A549 (cell line): ENCODE measurements around the gene LIN7B. TPM values are rescaled to one million over a fixed set of nuclear protein-coding genes. Genes with fewer than 3 reads are reported as not detected.

ENCODE experiments used
- ATAC-seq, 2 experiments: fragments of 200-7000 bp in 1 of 2; fragments of >200 bp in 1 of 2; cut with Nextera tagmentation in 1 of 2; cut with Tn5 transposase in 1 of 2; 3 replicates each; pipeline versions ENCODE4 v1.8.0 to v1.9.1; 2018 to 2020; ENCODE audit warnings: mild to moderate bottlenecking in 1 of 2, moderate library complexity in 1 of 2
- CTCF ChIA-PET: fragments of 300-600 bp; sonication (Branson Sonifier 250); formaldehyde crosslinking; extraction: SDS; loops from one replicate; lab custom pipeline; 2021; ENCODE audit warnings: antibody characterized with exemption, inconsistent platforms; lab: Yijun Ruan, JAX
- POLR2A ChIA-PET: fragments of 350-600 bp; formaldehyde crosslinking; extraction: SDS; loops from one replicate; lab custom pipeline; 2021; ENCODE audit warnings: antibody characterized with exemption, inconsistent platforms; lab: Yijun Ruan, JAX
- DNase-seq, 2 experiments: peaks; one replicate each; pipeline versions ENCODE4 v3.0.0 to v3.0.0-alpha.2; 2011 to 2016; ENCODE audit warnings: low read depth in 1 of 2, low spot score in 1 of 2
- FAIRE-seq: peaks from 2 replicates; lab custom pipeline; 2011; peaks lifted over from hg19 to GRCh38; lab: Jason Lieb, UNC
- H3K27ac ChIP-seq, 2 experiments: fragments of >200 bp; sonication (Bioruptor Twin); formaldehyde crosslinking; 3 replicates each; pipeline ENCODE4 v1.5.1; 2016 to 2017
- H3K4me1 ChIP-seq: fragments of >200 bp; sonication (Bioruptor Twin); formaldehyde crosslinking; 3 replicates; pipeline ENCODE4 v1.6.1; 2016
- H3K4me2 ChIP-seq: fragments of >200 bp; sonication (Bioruptor Twin); formaldehyde crosslinking; 3 replicates; pipeline ENCODE4 v1.6.1; 2016
- H3K4me3 ChIP-seq: fragments of >200 bp; sonication (Bioruptor Twin); formaldehyde crosslinking; 3 replicates; pipeline ENCODE4 v1.5.1; 2016
- H3K9me3 ChIP-seq: fragments of >200 bp; sonication (Bioruptor Twin); formaldehyde crosslinking; 3 replicates; pipeline ENCODE4 v1.6.1; 2016
- CEBPB ChIP-seq, 2 experiments: fragments of >200 bp in 1 of 2; sonication (Bioruptor Twin) in 1 of 2; formaldehyde crosslinking in 1 of 2; IDR thresholded peaks; 2 replicates each; pipeline ENCODE4 v1.6.1; 2012 to 2016
- EHMT2 ChIP-seq: fragments of 200-600 bp; sonication (generic); IDR thresholded peaks from 2 replicates; pipeline ENCODE4 v1.6.1; 2016; ENCODE audit warnings: antibody characterized with exemption, low read depth, mild to moderate bottlenecking, moderate library complexity
- ESRRA ChIP-seq: fragments of 150-350 bp; IDR thresholded peaks from 2 replicates; pipeline ENCODE4 v1.6.1; 2014; ENCODE audit warnings: mild to moderate bottlenecking, low read length, borderline replicate concordance
- FOXS1 ChIP-seq: fragments of 250-450 bp; sonication (Bioruptor Pico); IDR thresholded peaks from 2 replicates; pipeline ENCODE4 v1.5.0; 2020; ENCODE audit warnings: mild to moderate bottlenecking, moderate library complexity
- HOXB13 ChIP-seq: fragments of 250-450 bp; sonication (Bioruptor Pico); IDR thresholded peaks from 2 replicates; pipeline ENCODE4 v1.5.0; 2020; ENCODE audit warnings: low read depth, mild to moderate bottlenecking, moderate library complexity
- HOXB5 ChIP-seq: fragments of 250-450 bp; sonication (Bioruptor Pico); IDR thresholded peaks from 2 replicates; pipeline ENCODE4 v1.5.0; 2020; ENCODE audit warnings: mild to moderate bottlenecking, moderate library complexity
- JUN ChIP-seq, 2 experiments: fragments of >200 bp; sonication (Bioruptor Twin); formaldehyde crosslinking; IDR thresholded peaks; 2 replicates in 1 of 2; 3 replicates in 1 of 2; pipeline ENCODE4 v1.6.1; 2016 to 2017
- JUNB ChIP-seq: fragments of >200 bp; sonication (Bioruptor Twin); formaldehyde crosslinking; IDR thresholded peaks from 2 replicates; pipeline ENCODE4 v1.6.1; 2016
- MAFK ChIP-seq: fragments of 450-650 bp; IDR thresholded peaks from 2 replicates; pipeline ENCODE4 v1.6.1; 2014; ENCODE audit not compliant: partially characterized antibody
- MYC ChIP-seq: IDR thresholded peaks from 2 replicates; pipeline ENCODE4 v1.6.1; 2012; ENCODE audit warnings: mild to moderate bottlenecking, inconsistent platforms, low read length, improper control_type of control experiment, borderline replicate concordance
- NPAS2 ChIP-seq: fragments of 250-450 bp; sonication (Bioruptor Pico); IDR thresholded peaks from 2 replicates; pipeline ENCODE4 v1.8.0; 2022; ENCODE audit warnings: mild to moderate bottlenecking, moderate library complexity, borderline replicate concordance
- PHF8 ChIP-seq: fragments of 200-600 bp; sonication (generic); IDR thresholded peaks from 2 replicates; pipeline ENCODE4 v1.6.1; 2016; ENCODE audit warnings: low read depth, mild to moderate bottlenecking, antibody characterized with exemption, moderate library complexity, borderline replicate concordance
- POLR2A ChIP-seq: IDR thresholded peaks from 2 replicates; pipeline ENCODE4 v1.6.1; 2012; ENCODE audit warnings: mild to moderate bottlenecking, low read length
- POLR2AphosphoS2 ChIP-seq: conservative IDR thresholded peaks from 2 replicates; pipeline ENCODE4 v1.6.1; 2012; ENCODE audit warnings: low read length, improper control_type of control experiment, inconsistent platforms
- RCOR1 ChIP-seq: fragments of 150-350 bp; IDR thresholded peaks from 2 replicates; pipeline ENCODE4 v1.6.1; 2014; ENCODE audit warnings: antibody characterized with exemption, low read length, low read depth
- RFX5 ChIP-seq: fragments of 450-650 bp; IDR thresholded peaks from 2 replicates; pipeline ENCODE4 v1.7.1; 2014; ENCODE audit warnings: antibody characterized with exemption, mild to moderate bottlenecking, moderate library complexity
- ZNF302 ChIP-seq: fragments of 250-450 bp; sonication (Bioruptor Pico); IDR thresholded peaks from 2 replicates; pipeline ENCODE4 v1.9.0; 2021; ENCODE audit warnings: inconsistent platforms, mild to moderate bottlenecking, moderate library complexity
- ZSCAN20 ChIP-seq: fragments of 250-450 bp; sonication (Bioruptor Pico); IDR thresholded peaks from 2 replicates; pipeline ENCODE4 v1.8.0; 2022; ENCODE audit warnings: mild to moderate bottlenecking, moderate library complexity
- whole genome bisulfite sequencing: methylation state at CpG from one replicate; pipeline ENCODE4 v1.1.6; 2017; ENCODE audit errors: missing lambda C conversion rate; 5-methylcytosine and 5-hydroxymethylcytosine counted together
- polyA plus RNA-seq, 4 experiments: library from polyadenylated mRNA; depleted of rRNA in 3 of 4; stranded (reverse); fragments of >200 nt; fragmentation: RNase III in 1 of 4; extraction: RNeasy Plus Mini Kit Qiagen cat#74134 plus additional on column Dnase treatment in 1 of 4; gene quantifications; 2 replicates in 3 of 4; 3 replicates in 1 of 4; pipeline ENCODE4 v1.2.3, GENCODE V29; 2011 to 2017
- TF ChIP-seq, protein P1 (sequence below): fragments of 250-450 bp; sonication (Bioruptor Pico); IDR thresholded peaks from 2 replicates; pipeline ENCODE4 v1.5.0; 2020; ENCODE audit warnings: low read depth, mild to moderate bottlenecking, moderate library complexity
- TF ChIP-seq, protein P2 (sequence below): IDR thresholded peaks from 2 replicates; pipeline ENCODE4 v1.6.1; 2012; ENCODE audit warnings: low read depth, borderline replicate concordance
- TF ChIP-seq, protein P3 (sequence below): fragments of >200 bp; sonication (Bioruptor Twin); formaldehyde crosslinking; IDR thresholded peaks from 3 replicates; pipeline ENCODE4 v1.6.1; 2016

LIN7B gene
- polyA plus RNA-seq, 2 of the 4 experiments (the other 2 are of a cell fraction): 5.4 to 7.1 TPM

DNA sequence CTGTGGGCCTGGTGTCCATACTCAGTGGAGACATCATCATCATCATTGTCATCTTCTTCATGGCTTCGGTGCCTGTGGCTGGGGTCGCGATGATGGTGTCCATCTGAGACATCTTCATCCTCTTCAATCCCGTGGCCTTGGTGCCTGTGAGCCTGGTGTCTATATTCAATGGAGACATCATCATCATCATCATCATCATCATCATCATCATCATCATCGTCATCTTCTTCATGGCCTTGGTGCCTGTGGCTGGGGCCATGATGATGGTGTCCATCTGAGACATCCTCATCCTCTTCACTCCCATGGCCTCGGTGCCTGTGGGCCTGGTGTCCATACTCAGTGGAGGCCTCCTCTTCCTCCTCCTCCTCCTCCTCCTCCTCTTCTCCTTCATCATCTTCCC, 40.1 kb downstream of the LIN7B start:
- ATAC-seq (no peak), DNase-seq (no peak), FAIRE-seq (no peak)
- ChIA-PET CTCF (interaction anchor here (1.0 to 2.2 kb wide), 3 partner anchors 9 to 47 kb away, joined by 3 to 16 read pairs (median 9); no protein-coding TSS in a partner anchor), POLR2A (no interaction called here)
- Histone ChIP-seq H3K4me1 (peaks cover 21% of the 10 kb centered on the region; the same call in 2 of the 3 replicates), H3K27ac (no peak overlapping the region), H3K9me3 (no peaks in the 10 kb centered on the region), H3K4me2 (no peak overlapping the region), H3K4me3 (no peak overlapping the region)
- 91% methylated on average over 6 of the region's 6 CpGs for WGBS
- TF ChIP-seq EHMT2: peak; percentile 58; the same call in 1 of the 2 replicates
- TF ChIP-seq ZNF302 (CRISPR knock-in tag): no peak

DNA sequence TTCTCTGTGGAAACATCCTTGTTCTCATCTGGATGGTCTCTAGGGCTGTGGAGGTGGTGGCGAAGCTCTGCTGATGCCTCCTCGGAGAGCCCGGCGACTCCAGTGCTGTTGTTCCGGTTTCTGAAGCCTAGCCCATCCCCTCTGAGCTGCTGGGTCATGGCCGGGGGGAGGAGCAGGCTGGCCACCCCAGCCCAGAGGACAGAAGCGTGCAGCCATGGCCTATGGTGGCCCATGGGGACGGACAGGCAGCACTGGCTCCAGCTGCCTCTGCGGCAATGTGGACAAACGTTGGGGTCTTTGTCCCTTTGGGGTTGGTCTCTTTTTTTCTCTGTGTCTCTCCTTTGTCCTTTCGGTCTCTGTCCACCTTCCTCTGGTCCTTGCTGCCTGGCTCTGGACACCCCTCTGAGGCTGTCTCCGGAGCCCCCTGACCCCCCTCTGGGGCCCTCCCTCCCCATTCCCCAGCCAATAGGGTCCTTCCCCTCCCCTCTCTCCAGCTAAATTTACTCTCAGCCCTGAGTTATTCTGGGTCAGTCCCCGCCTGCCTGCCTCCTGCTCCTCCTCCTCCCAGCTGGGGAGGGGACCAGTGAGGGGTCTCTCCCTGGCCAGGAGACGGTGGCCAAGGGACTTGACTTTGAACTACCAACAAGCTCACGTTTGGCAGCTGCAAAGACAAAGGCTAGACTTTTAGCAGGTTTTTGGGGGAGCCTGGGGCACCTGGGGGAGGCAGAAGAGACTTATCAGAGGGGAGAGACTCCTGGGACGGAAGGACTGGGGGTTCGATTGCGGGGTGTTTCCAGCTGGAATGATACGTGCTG, 41.0 kb downstream of the LIN7B start, which contains the start of gene HRC:
HRC (minus strand) TSS at position 392 of the 815 bp plus-strand sequence; CDS start at position 233, 159 bp downstream.
- Histone ChIP-seq H3K4me3 (no peak within 1 kb of the TSS), H3K4me1 (peaks cover 21% of the 10 kb centered on the region; the same call in 2 of the 3 replicates), H3K9me3 (no peaks in the 10 kb centered on the region), H3K27ac (no peak within 1 kb of the TSS), H3K4me2 (no peak within 1 kb of the TSS)
- no peak for FAIRE-seq
- CTCF ChIA-PET: interaction anchor here (0.6 to 2.2 kb wide), 6 partner anchors 9 to 90 kb away, joined by 3 to 16 read pairs (median 4); no protein-coding TSS in a partner anchor
- POLR2A ChIA-PET: no interaction called here
- ATAC-seq: no peak
- WGBS: 80% methylated on average over 19 of the region's 19 CpGs
- no peak for DNase-seq
- no peak for TF ChIP-seq RFX5
- TF ChIP-seq, all 56 proteins: peak for 0

DNA sequence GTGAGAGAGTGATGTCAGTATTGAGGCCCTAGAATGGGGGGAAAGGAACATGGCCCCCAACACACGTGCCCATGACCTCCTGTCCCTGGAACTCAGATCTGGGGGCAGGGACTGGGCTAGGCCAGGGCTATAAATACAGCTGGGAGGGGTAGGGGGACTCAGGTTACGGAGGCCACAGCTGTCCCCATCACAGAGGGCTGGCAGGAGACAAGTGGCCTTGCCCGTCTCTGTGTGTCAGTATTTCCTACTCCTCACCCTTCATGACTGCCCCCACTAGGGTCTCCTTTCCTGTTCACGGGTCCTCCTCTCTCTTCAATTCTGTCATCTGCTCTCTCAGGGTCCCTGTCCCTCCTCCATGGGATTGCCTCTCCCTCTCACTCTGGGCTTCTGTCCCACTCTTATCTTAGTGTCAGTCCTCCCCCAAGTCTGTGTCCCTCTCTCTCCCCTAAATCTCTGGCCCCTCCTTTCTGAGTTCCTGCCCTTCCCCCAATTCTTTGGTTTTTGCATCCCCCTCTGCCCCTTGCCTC, 41.7 kb downstream of the LIN7B start:
- H3K4me3 ChIP-seq: no peak overlapping the region
- no peak for FAIRE-seq

DNA sequence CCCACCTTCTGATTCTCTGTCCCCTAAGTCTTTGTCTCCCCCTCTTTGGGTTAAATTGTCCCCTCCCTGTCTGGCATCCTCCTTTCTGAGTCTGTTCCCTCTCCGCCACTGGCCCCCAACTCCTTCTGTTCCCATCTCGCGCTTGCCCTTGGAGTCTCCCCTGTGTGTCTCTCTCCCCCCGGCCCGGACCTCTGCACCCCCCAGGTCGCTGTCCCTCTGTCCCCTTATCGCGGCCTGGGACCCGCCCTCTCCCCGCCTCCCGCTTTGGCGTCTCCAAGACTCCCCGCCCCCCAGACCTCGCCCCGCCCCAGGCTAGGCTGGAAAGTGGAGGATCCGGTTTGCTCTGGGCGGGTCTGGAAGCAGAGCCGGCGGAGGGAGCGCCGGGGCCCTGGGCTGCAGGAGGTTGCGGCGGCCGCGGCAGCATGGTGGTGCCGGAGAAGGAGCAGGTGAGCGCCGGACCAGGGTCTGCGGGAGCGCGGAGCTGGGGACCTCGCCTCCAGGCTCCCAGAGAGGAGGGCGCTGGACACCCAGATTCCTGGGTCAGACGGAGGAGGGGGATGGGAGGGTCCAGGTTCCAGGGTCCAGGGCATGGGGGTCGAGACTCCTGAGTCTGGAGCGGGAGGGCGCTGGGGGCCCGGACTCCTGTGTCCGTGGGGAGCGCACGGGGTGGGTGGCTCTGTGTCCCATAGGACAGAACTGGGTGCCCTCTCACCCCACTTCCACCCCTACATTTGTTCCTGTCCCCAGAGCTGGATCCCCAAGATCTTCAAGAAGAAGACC, 43.5 kb downstream of the LIN7B start, which contains the start of gene TRPM4:
TRPM4 (plus strand) TSS at position 348 of the 780 bp plus-strand sequence; CDS start at position 423, 75 bp downstream.
- peak; percentile 84 to 91 for DNase-seq
- CTCF ChIA-PET: interaction anchor here (1.3 to 4.5 kb wide), 2 partner anchors 11 to 41 kb away, joined by 4 to 17 read pairs; no protein-coding TSS in a partner anchor
- TF ChIP-seq PHF8: peak; percentile 81; the same call in 1 of the 2 replicates
- no peak for TF ChIP-seq HOXB13 (CRISPR knock-in tag)
- TF ChIP-seq POLR2A: peak; percentile 86
- TF ChIP-seq MYC: 0 out of 2 replicates have a peak, but pooled peaks have one; percentile 33
- TF ChIP-seq JUN (IDR thresholded peaks at IDR 0.05): peak in 1 of 2 experiments; percentile 55; a peak in 2 of 5 replicates
- no peak for TF ChIP-seq HOXB5 (CRISPR knock-in tag)
- TF ChIP-seq ZSCAN20 (CRISPR knock-in tag): no peak
- TF ChIP-seq, all 56 proteins: peak for 4
- no peak for FAIRE-seq
- 3% methylated on average over 14 of the region's 41 CpGs for WGBS
- Histone ChIP-seq H3K4me1 (peaks cover 10% of the 10 kb centered on the region; the same call in 2 of the 3 replicates), H3K4me3 (peak within 1 kb of the TSS; percentile 93), H3K9me3 (no peaks in the 10 kb centered on the region), H3K4me2 (peak within 1 kb of the TSS; percentile 83), H3K27ac (peak within 1 kb of the TSS; percentile 83 to 93)
- ATAC-seq: peak; percentile 89 to 97
- POLR2A ChIA-PET: no interaction called here

More for the DNA sequence above, 41.7 kb downstream of the LIN7B start:
- Histone ChIP-seq H3K27ac (no peak overlapping the region), H3K4me2 (no peak overlapping the region)
- no peak for DNase-seq
- ATAC-seq: no peak
- WGBS: 46% methylated on average over 4 of the region's 4 CpGs
- TF ChIP-seq, protein P1, sequence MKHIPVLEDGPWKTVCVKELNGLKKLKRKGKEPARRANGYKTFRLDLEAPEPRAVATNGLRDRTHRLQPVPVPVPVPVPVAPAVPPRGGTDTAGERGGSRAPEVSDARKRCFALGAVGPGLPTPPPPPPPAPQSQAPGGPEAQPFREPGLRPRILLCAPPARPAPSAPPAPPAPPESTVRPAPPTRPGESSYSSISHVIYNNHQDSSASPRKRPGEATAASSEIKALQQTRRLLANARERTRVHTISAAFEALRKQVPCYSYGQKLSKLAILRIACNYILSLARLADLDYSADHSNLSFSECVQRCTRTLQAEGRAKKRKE: no peak
- TF ChIP-seq, protein P2, sequence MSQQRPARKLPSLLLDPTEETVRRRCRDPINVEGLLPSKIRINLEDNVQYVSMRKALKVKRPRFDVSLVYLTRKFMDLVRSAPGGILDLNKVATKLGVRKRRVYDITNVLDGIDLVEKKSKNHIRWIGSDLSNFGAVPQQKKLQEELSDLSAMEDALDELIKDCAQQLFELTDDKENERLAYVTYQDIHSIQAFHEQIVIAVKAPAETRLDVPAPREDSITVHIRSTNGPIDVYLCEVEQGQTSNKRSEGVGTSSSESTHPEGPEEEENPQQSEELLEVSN: no peak
- no peak for TF ChIP-seq JUN (IDR thresholded peaks at IDR 0.05)
- TF ChIP-seq CEBPB (IDR thresholded peaks at IDR 0.05): no peak
- no peak for TF ChIP-seq JUNB
- no peak for TF ChIP-seq FOXS1 (CRISPR knock-in tag)
- TF ChIP-seq NPAS2 (CRISPR knock-in tag): no peak
- TF ChIP-seq, protein P3, sequence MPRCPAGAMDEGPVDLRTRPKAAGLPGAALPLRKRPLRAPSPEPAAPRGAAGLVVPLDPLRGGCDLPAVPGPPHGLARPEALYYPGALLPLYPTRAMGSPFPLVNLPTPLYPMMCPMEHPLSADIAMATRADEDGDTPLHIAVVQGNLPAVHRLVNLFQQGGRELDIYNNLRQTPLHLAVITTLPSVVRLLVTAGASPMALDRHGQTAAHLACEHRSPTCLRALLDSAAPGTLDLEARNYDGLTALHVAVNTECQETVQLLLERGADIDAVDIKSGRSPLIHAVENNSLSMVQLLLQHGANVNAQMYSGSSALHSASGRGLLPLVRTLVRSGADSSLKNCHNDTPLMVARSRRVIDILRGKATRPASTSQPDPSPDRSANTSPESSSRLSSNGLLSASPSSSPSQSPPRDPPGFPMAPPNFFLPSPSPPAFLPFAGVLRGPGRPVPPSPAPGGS: no peak
- TF ChIP-seq POLR2AphosphoS2: no peak
- no peak for TF ChIP-seq ESRRA
- no peak for TF ChIP-seq MAFK
- no peak for TF ChIP-seq RCOR1
- TF ChIP-seq, all 56 proteins: peak for 0
- ChIA-PET POLR2A (no interaction called here), CTCF (interaction anchor here (1.4 to 2.2 kb wide), 3 partner anchors 10 to 58 kb away, joined by 5 to 16 read pairs (median 9); no protein-coding TSS in a partner anchor)
- H3K4me1 ChIP-seq: peaks cover 19% of the 10 kb centered on the region; the same call in 2 of the 3 replicates
- no peaks in the 10 kb centered on the region for H3K9me3 ChIP-seq
